ENCODE results near the gene SLC25A26.

Gene SLC25A26

GRCh38 chr3:66336333-66336766, 115.5 kb downstream of the SLC25A26 start:
- peak; percentile 76 for DNase-seq

GRCh38 chr3:66338927-66339326, 118.1 kb downstream of the SLC25A26 start:
- peak; percentile 53 for DNase-seq

- no peak for DNase-seq
Observed at GRCh38 chr3:66342717-66343356, 122.0 kb downstream of the SLC25A26 start.

GRCh38 chr3:66344391-66344811, 123.6 kb downstream of the SLC25A26 start:
- DNase-seq, result no peak

GRCh38 chr3:66344848-66345578, 124.2 kb downstream of the SLC25A26 start:
- no peak for DNase-seq

- no peak for DNase-seq
Observed at GRCh38 chr3:66348704-66349103, 127.9 kb downstream of the SLC25A26 start.

- peak; percentile 74 for DNase-seq
Observed at GRCh38 chr3:66350601-66351000, 129.8 kb downstream of the SLC25A26 start.

GRCh38 chr3:66353039-66353438, 132.2 kb downstream of the SLC25A26 start:
- DNase-seq, result no peak

- DNase-seq, result peak; percentile 73
Observed at GRCh38 chr3:66353530-66353929, 132.7 kb downstream of the SLC25A26 start.

GRCh38 chr3:66354001-66354400, 133.2 kb downstream of the SLC25A26 start:
- DNase-seq, result no peak

GRCh38 chr3:66355394-66355793, 134.6 kb downstream of the SLC25A26 start:
- DNase-seq, result no peak

GRCh38 chr3:66355997-66356396, 135.2 kb downstream of the SLC25A26 start:
- no peak for DNase-seq

- peak; percentile 36 for DNase-seq
Observed at GRCh38 chr3:66361356-66361755, 140.6 kb downstream of the SLC25A26 start.

GRCh38 chr3:66362541-66362941, 141.7 kb downstream of the SLC25A26 start:
- DNase-seq, result peak; percentile 68

GRCh38 chr3:66363148-66363547, 142.3 kb downstream of the SLC25A26 start:
- peak; percentile 39 for DNase-seq

GRCh38 chr3:66365080-66365479, 144.3 kb downstream of the SLC25A26 start:
- DNase-seq, result no peak

- DNase-seq, result no peak
Observed at GRCh38 chr3:66366747-66367146, 145.9 kb downstream of the SLC25A26 start.

GRCh38 chr3:66367979-66368378, 147.2 kb downstream of the SLC25A26 start:
- no peak for DNase-seq

- DNase-seq, result no peak
Observed at GRCh38 chr3:66370179-66370578, 149.4 kb downstream of the SLC25A26 start.

- DNase-seq, result no peak
Observed at GRCh38 chr3:66371432-66371831, 150.6 kb downstream of the SLC25A26 start.

- peak; percentile 29 for DNase-seq
Observed at GRCh38 chr3:66372681-66373350, 152.0 kb downstream of the SLC25A26 start.

- peak; percentile 59 for DNase-seq
Observed at GRCh38 chr3:66376568-66376967, 155.8 kb downstream of the SLC25A26 start.

- no peak for DNase-seq
Observed at GRCh38 chr3:66377800-66378199, 157.0 kb downstream of the SLC25A26 start.

- peak; percentile 38 for DNase-seq
Observed at GRCh38 chr3:66378256-66378655, 157.5 kb downstream of the SLC25A26 start.
